Measurements from ENCODE around the gene HOXC9. TPM values are rescaled to one million over a fixed set of nuclear protein-coding genes. Genes with fewer than 3 reads are reported as not detected.

Gene HOXC9
- total and polyA plus RNA-seq, 5 experiments from 2014 or later: not detected

- no peak for ATAC-seq
- no peak for DNase-seq
- Mint-ChIP-seq H3K27ac (no peak overlapping the region), H3K4me1 (peaks cover 6 to 28% (median 16%) of the 10 kb centered on the region in 4 donors), H3K4me3 (no peak overlapping the region), H3K36me3 (peaks cover 0 to 2% (median 0%) of the 10 kb centered on the region in 3 donors), H3K9me3 (peaks cover 0 to 2% (median 0%) of the 10 kb centered on the region in 9 donors), H3K27me3 (peaks cover 27 to 98% (median 81%) of the 10 kb centered on the region in 5 donors)
- POLR2A ChIA-PET: interaction anchor here (1.0 kb wide), 1 partner anchor 15 kb away, joined by 5 read pairs; the partner anchor contains the start of gene HOXC8
These were observed 24.2 kb downstream of the HOXC9 start for GRCh38 chr12:54024127-54024526.

DNA sequence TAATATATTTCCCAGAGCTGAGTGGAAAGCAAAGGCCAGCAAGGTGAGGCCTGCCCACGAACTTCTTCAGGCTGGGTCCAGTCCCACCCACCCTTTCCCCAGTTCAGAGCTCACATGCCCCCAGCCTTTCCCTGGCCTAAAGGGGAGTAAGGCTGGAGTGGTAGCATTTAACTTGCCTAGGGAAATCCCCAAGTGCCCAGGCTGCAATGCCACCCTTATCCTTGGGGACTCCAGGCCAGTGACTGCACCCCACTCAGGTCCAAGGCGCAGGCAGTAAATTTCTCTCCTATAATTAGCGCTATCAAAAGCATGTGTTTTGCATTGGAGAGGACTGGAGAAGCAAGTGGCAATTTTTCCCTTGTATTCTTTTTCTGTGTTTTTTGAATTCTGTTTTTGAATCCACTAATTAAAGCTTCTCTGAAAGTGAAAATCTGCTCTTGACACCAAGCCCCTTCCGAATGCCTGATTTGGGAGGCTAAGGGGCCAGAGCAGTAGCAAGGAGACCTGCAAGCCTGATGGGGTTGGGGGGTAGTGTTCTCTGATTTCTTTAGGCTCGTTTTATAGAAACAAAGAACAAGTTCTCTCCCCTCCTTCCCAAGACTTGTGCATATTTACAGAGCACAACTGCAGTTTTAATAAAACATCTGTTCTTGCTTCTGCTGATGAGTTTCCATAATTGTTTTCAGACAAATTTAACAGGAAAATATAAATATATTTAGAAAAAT lies 24.8 kb downstream of the HOXC9 start:
- peaks cover 0 to 2% (median 0%) of the 10 kb centered on the region in 3 donors for H3K36me3 Mint-ChIP-seq
- H3K9me3 Mint-ChIP-seq: peaks cover 0 to 2% (median 0%) of the 10 kb centered on the region in 9 donors
- no peak overlapping the region for H3K27ac Mint-ChIP-seq
- H3K4me3 Mint-ChIP-seq: no peak overlapping the region
- POLR2A ChIA-PET: interaction anchor here (1.0 kb wide), 1 partner anchor 15 kb away, joined by 5 read pairs; the partner anchor contains the start of gene HOXC8
- H3K27me3 Mint-ChIP-seq: peaks cover 31 to 98% (median 82%) of the 10 kb centered on the region in 5 donors
- DNase-seq (no peak), ATAC-seq (no peak)
- peaks cover 6 to 31% (median 16%) of the 10 kb centered on the region in 4 donors for H3K4me1 Mint-ChIP-seq

GRCh38 chr12:54025499-54026405 lies 25.8 kb downstream of the HOXC9 start:
- H3K9me3 Mint-ChIP-seq: peaks cover 0 to 2% (median 0%) of the 10 kb centered on the region in 9 donors
- ATAC-seq (no peak), DNase-seq (no peak)
- POLR2A ChIA-PET: interaction anchor here (1.3 kb wide), 1 partner anchor 180 kb away, joined by 3 read pairs; no protein-coding TSS in a partner anchor
- H3K27me3 Mint-ChIP-seq: peaks cover 36 to 98% (median 81%) of the 10 kb centered on the region in 5 donors
- H3K27ac Mint-ChIP-seq: peak overlapping the region in 1 of 10 donors; percentile 81
- H3K36me3 Mint-ChIP-seq: peaks cover 0 to 2% (median 0%) of the 10 kb centered on the region in 3 donors
- H3K4me3 Mint-ChIP-seq: no peak overlapping the region
- peaks cover 6 to 33% (median 18%) of the 10 kb centered on the region in 4 donors for H3K4me1 Mint-ChIP-seq

DNA sequence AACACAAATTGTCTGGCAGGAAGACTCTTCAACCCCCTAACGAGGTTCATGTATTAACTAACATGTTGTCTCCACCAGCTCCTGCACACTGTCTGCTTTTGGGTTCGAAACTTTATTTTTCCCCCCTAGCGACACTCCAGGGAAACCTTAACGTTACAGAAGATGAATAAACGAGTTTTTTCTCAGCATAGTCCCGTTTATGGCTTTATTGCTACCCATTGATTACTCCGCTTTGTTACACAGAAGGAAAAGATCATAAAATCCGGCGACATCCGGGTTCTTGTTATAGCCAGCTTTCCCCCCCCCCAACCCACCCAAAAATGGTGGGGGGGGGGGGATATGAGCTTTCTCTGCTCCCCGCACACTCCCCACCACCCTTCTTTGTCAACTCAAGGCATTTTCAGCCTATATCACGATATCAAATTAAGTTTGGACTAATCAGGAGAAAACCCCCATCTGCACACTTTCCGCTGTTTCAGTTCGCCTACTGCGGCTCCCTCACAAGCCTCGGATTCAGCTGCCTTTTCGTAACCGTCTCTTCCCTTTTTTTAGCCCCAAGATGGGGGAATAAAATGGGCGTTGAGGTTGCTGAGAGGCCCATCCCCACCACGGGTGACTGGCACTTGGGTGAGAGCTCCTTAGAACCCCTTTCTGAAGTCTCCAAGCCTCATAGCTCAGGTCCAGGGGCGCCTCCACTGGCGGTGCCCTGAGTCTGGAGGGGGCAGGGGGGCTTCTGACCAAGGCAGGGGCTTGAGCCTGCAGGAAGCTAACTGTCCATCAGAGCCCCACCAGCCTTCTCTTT lies 26.9 kb downstream of the HOXC9 start:
- Mint-ChIP-seq H3K9me3 (peaks cover 0 to 2% (median 0%) of the 10 kb centered on the region in 9 donors), H3K36me3 (peaks cover 0 to 4% (median 2%) of the 10 kb centered on the region in 3 donors), H3K27me3 (peaks cover 37 to 98% (median 75%) of the 10 kb centered on the region in 5 donors), H3K4me1 (peaks cover 9 to 33% (median 19%) of the 10 kb centered on the region in 4 donors), H3K4me3 (peak overlapping the region in 3 of 10 donors; percentile 12 to 41 (median 38)), H3K27ac (peak overlapping the region in 1 of 10 donors; percentile 24)
- POLR2A ChIA-PET: interaction anchor here (0.7 to 1.3 kb wide), 3 partner anchors 9 to 179 kb away, joined by 3 to 4 read pairs (median 3); no protein-coding TSS in a partner anchor
- no peak for DNase-seq
- ATAC-seq: no peak

- Mint-ChIP-seq H3K36me3 (peaks cover 0 to 4% (median 2%) of the 10 kb centered on the region in 3 donors), H3K9me3 (peaks cover 0 to 2% (median 0%) of the 10 kb centered on the region in 9 donors), H3K27ac (no peak overlapping the region), H3K27me3 (peaks cover 39 to 98% (median 75%) of the 10 kb centered on the region in 5 donors), H3K4me3 (peak overlapping the region in 1 of 10 donors; percentile 19), H3K4me1 (peaks cover 11 to 33% (median 20%) of the 10 kb centered on the region in 4 donors)
- POLR2A ChIA-PET: interaction anchor here (0.7 to 1.1 kb wide), 2 partner anchors 10 to 12 kb away, joined by 3 to 4 read pairs; no protein-coding TSS in a partner anchor
- DNase-seq (no peak), ATAC-seq (no peak)
These were observed 27.5 kb downstream of the HOXC9 start for GRCh38 chr12:54027442-54027786.

GRCh38 chr12:54028314-54029201 lies 28.6 kb downstream of the HOXC9 start, which contains the start of gene HOXC6:
HOXC6 (plus strand) TSS chr12:54028440; CDS start chr12:54028522, 82 bp downstream.
- peaks cover 0 to 5% (median 0%) of the 10 kb centered on the region in 9 donors for H3K9me3 Mint-ChIP-seq
- H3K36me3 Mint-ChIP-seq: peaks cover 0 to 4% (median 4%) of the 10 kb centered on the region in 3 donors
- H3K27ac Mint-ChIP-seq: peak within 1 kb of the TSS in 1 of 10 donors; percentile 53
- POLR2A ChIA-PET: interaction anchor here (1.1 kb wide), 1 partner anchor 11 kb away, joined by 4 read pairs; no protein-coding TSS in a partner anchor
- peak within 1 kb of the TSS in 4 of 10 donors; percentile 19 to 63 (median 52) for H3K4me3 Mint-ChIP-seq
- ATAC-seq (no peak), DNase-seq (no peak)
- H3K4me1 Mint-ChIP-seq: peaks cover 16 to 45% (median 27%) of the 10 kb centered on the region in 4 donors
- peaks cover 43 to 98% (median 74%) of the 10 kb centered on the region in 5 donors for H3K27me3 Mint-ChIP-seq

GRCh38 chr12:54029529-54030441 lies 29.8 kb downstream of the HOXC9 start:
- peaks cover 16 to 47% (median 32%) of the 10 kb centered on the region in 4 donors for H3K4me1 Mint-ChIP-seq

GRCh38 chr12:54030442-54030801 lies 30.5 kb downstream of the HOXC9 start:
- Mint-ChIP-seq H3K27me3 (peaks cover 47 to 96% (median 72%) of the 10 kb centered on the region in 5 donors), H3K9me3 (peaks cover 0 to 5% (median 0%) of the 10 kb centered on the region in 9 donors), H3K27ac (no peak overlapping the region), H3K4me1 (peaks cover 16 to 52% (median 35%) of the 10 kb centered on the region in 4 donors), H3K4me3 (peak overlapping the region in 2 of 10 donors; percentile 15 to 36), H3K36me3 (peaks cover 0 to 6% (median 4%) of the 10 kb centered on the region in 3 donors)
- ATAC-seq (no peak), DNase-seq (no peak)
- POLR2A ChIA-PET: interaction anchor here (1.6 kb wide), 1 partner anchor 13 kb away, joined by 3 read pairs; no protein-coding TSS in a partner anchor

More at GRCh38 chr12:54029529-54030441, 29.8 kb downstream of the HOXC9 start:
- Mint-ChIP-seq H3K9me3 (peaks cover 0 to 5% (median 0%) of the 10 kb centered on the region in 9 donors), H3K4me3 (peak overlapping the region in 6 of 10 donors; percentile 15 to 65 (median 46)), H3K36me3 (peaks cover 0 to 6% (median 4%) of the 10 kb centered on the region in 3 donors), H3K27me3 (peaks cover 43 to 94% (median 69%) of the 10 kb centered on the region in 5 donors), H3K27ac (no peak overlapping the region)
- POLR2A ChIA-PET: interaction anchor here (1.6 kb wide), 1 partner anchor 12 kb away, joined by 3 read pairs; no protein-coding TSS in a partner anchor
- ATAC-seq (no peak), DNase-seq (no peak)

DNA sequence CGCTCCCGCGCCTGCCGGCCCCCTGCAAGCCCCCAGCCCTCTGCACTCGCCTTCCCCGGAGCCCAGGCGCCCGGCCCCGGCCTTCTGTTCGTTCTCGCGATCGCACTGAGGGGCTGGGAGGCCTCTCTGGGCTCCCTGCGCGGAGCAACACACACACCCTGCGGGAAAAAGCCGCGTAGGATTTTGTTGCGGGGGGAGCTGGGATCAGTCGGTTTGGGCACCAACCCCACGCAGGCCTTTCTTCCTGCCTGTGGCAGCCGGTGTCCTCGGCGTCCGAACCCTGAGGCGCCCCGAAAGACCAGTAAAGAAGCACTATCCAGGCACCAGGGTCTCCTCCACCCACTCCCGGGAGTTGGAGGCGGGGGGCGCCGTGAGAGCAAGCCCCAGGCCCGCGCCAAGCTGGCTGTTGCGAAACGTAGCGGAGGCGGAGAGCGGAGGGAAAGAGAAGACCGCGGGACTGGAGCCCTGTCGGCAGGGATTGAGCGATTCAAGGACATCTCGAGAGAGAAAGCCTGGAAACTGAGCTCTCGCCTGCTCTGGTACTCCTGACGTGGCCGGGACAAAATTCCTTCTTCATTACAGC lies 31.0 kb downstream of the HOXC9 start:
- POLR2A ChIA-PET: interaction anchor here (1.6 kb wide), 1 partner anchor 13 kb away, joined by 3 read pairs; no protein-coding TSS in a partner anchor
- no peak overlapping the region for H3K27ac Mint-ChIP-seq
- peaks cover 16 to 52% (median 35%) of the 10 kb centered on the region in 4 donors for H3K4me1 Mint-ChIP-seq
- peaks cover 49 to 96% (median 72%) of the 10 kb centered on the region in 5 donors for H3K27me3 Mint-ChIP-seq
- H3K36me3 Mint-ChIP-seq: peaks cover 0 to 6% (median 4%) of the 10 kb centered on the region in 3 donors
- H3K4me3 Mint-ChIP-seq: peak overlapping the region in 2 of 10 donors; percentile 8 to 18
- no peak for ATAC-seq
- no peak for DNase-seq
- H3K9me3 Mint-ChIP-seq: peaks cover 0 to 5% (median 0%) of the 10 kb centered on the region in 9 donors
